Right lobe of liver (tissue), 4 donors: ENCODE measurements around the gene MYCT1.

ENCODE experiments used
- POLR2A ChIP-seq: fragments of 450-650 bp; IDR thresholded peaks from one replicate; pipeline ENCODE4 v1.6.1; 2017; ENCODE audit warnings: antibody characterized with exemption, mild to moderate bottlenecking
- TF ChIP-seq, protein P1 (sequence below), 4 donors: fragments of 200-600 bp in 3 of 4; fragments of 450-650 bp in 1 of 4; IDR thresholded peaks; one replicate each; pipeline versions ENCODE4 v1.5.1 to v1.8.0; 2016 to 2022; ENCODE audit warnings: antibody characterized with exemption in 4 of 4, mild to moderate bottlenecking in 2 of 4
- donor health status: DM: no; HTN: no; CAD: no.
- donor health status: DM: no; HTN: no; CAD: no.
- donor health status: DM: no; HTN: yes; CAD: no.

DNA sequence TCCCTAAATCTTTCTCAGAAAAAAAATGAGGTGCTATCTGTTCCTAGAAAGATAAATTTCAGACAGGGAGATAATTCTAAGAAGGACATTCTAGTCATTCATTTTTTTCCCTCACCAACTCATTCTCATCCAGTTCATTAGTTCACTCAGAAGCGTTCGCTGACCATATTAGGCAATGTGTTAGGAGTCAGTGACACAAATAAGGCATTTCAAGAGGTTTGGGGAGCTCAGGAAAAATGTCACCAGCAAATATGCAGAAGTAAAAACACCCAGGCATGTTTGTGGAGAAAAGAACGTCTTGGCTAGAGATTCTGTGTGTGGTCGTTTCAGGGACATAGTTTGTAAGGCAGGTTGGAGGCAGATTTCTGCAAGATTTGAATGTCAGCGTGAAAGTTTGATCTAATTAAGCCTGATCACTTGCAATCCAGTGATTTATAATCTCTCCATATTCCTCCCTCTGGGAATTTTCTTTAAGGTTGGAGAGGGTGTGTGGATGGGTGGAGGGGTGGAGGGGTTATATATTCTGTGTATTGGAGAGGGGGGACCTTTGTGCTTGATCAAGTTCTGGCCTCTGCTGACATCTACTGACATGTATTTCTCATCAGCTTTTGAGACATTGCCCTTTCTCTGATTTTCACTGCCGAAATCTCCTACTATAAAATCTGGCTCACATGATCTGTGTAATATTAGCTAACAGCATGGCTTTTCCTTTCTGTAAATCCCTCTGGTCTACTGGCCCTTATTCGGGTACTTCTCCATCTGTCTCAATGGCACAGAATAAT, 3.6 kb downstream of the MYCT1 start:
- TF ChIP-seq, protein P1, sequence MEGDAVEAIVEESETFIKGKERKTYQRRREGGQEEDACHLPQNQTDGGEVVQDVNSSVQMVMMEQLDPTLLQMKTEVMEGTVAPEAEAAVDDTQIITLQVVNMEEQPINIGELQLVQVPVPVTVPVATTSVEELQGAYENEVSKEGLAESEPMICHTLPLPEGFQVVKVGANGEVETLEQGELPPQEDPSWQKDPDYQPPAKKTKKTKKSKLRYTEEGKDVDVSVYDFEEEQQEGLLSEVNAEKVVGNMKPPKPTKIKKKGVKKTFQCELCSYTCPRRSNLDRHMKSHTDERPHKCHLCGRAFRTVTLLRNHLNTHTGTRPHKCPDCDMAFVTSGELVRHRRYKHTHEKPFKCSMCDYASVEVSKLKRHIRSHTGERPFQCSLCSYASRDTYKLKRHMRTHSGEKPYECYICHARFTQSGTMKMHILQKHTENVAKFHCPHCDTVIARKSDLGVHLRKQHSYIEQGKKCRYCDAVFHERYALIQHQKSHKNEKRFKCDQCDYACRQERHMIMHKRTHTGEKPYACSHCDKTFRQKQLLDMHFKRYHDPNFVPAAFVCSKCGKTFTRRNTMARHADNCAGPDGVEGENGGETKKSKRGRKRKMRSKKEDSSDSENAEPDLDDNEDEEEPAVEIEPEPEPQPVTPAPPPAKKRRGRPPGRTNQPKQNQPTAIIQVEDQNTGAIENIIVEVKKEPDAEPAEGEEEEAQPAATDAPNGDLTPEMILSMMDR (IDR thresholded peaks at IDR 0.05), result no peak
- no peak for TF ChIP-seq POLR2A
